Measurements from ENCODE around the gene S1PR1. TPM values are rescaled to one million over a fixed set of nuclear protein-coding genes. Genes with fewer than 3 reads are reported as not detected.
"Not testable (repeated sequence)": the region's sequence is repeated elsewhere in the genome, so short reads cannot be mapped to it uniquely, and the experiment has no call there.

The S1PR1 gene
- total RNA-seq, 1 donor from 2014 or later: 73.0 TPM

DNA sequence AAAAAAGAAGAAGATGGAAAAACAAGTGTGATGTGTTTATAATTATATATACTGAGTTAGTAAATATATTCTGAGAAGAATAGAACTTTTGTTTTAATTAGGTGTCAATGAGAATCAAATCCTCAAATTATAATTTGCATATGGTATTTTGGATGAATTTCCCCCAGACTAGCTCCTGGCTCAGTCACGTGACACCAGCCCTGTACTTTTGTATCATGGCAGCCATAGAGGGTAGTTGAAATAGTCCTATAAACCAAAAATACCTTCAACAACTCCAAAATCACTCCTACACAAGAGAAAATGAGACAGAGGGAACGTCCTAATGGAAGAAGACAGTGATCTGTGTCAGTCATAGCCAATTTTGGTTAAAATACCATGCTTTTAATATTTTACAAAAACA, 9.0 kb upstream of the S1PR1 start:
- no peaks in the 10 kb centered on the region for H3K27me3 Mint-ChIP-seq (ENCODE audit: low read depth)
- peaks cover 8% of the 10 kb centered on the region for H3K9me3 Mint-ChIP-seq
- DNase-seq (ENCODE audit: low spot score): no peak
- peaks cover 33% of the 10 kb centered on the region for H3K36me3 Mint-ChIP-seq (ENCODE audit: low read depth)
- H3K4me1 Mint-ChIP-seq (ENCODE audit: low read depth): peaks cover 21% of the 10 kb centered on the region
- intact Hi-C loops (cut with micrococcal nuclease): no loop called here
- no peak overlapping the region for H3K4me3 Mint-ChIP-seq (ENCODE audit: low read depth)
- H3K27ac Mint-ChIP-seq: no peak overlapping the region

- no peak for DNase-seq (ENCODE audit: low spot score)
- intact Hi-C loops (cut with micrococcal nuclease): no loop called here
- H3K27ac Mint-ChIP-seq: no peak overlapping the region
- H3K9me3 Mint-ChIP-seq: peaks cover 8% of the 10 kb centered on the region
- H3K4me1 Mint-ChIP-seq (ENCODE audit: low read depth): peaks cover 25% of the 10 kb centered on the region
- peaks cover 40% of the 10 kb centered on the region for H3K36me3 Mint-ChIP-seq (ENCODE audit: low read depth)
- H3K4me3 Mint-ChIP-seq (ENCODE audit: low read depth): no peak overlapping the region
- H3K27me3 Mint-ChIP-seq (ENCODE audit: low read depth): no peaks in the 10 kb centered on the region
These were observed 8.2 kb upstream of the S1PR1 start for GRCh38 chr1:101228424-101229134.

- Mint-ChIP-seq H3K36me3 (ENCODE audit: low read depth) (peaks cover 49% of the 10 kb centered on the region), H3K4me1 (ENCODE audit: low read depth) (peaks cover 40% of the 10 kb centered on the region)
- H3K27ac Mint-ChIP-seq; H3K4me3 Mint-ChIP-seq (ENCODE audit: low read depth); DNase-seq (ENCODE audit: low spot score); H3K27me3 Mint-ChIP-seq (ENCODE audit: low read depth); H3K9me3 Mint-ChIP-seq; intact Hi-C loops (cut with micrococcal nuclease): not testable (repeated sequence)
These were observed 4.6 kb upstream of the S1PR1 start for GRCh38 chr1:101232182-101232581.

GRCh38 chr1:101233495-101233894, 3.3 kb upstream of the S1PR1 start:
- H3K4me3 Mint-ChIP-seq (ENCODE audit: low read depth): no peak overlapping the region
- H3K36me3 Mint-ChIP-seq (ENCODE audit: low read depth): peaks cover 58% of the 10 kb centered on the region
- H3K27me3 Mint-ChIP-seq (ENCODE audit: low read depth): no peaks in the 10 kb centered on the region
- H3K9me3 Mint-ChIP-seq: peaks cover 8% of the 10 kb centered on the region
- no peak for DNase-seq (ENCODE audit: low spot score)
- peaks cover 38% of the 10 kb centered on the region for H3K4me1 Mint-ChIP-seq (ENCODE audit: low read depth)
- intact Hi-C loops (cut with micrococcal nuclease): no loop called here
- H3K27ac Mint-ChIP-seq: peak overlapping the region; percentile 48

- peaks cover 49% of the 10 kb centered on the region for H3K4me1 Mint-ChIP-seq (ENCODE audit: low read depth)
- H3K4me3 Mint-ChIP-seq (ENCODE audit: low read depth): peak overlapping the region; percentile 99
- peaks cover 66% of the 10 kb centered on the region for H3K36me3 Mint-ChIP-seq (ENCODE audit: low read depth)
- DNase-seq (ENCODE audit: low spot score): no peak
- H3K27ac Mint-ChIP-seq: peak overlapping the region; percentile 96
- H3K9me3 Mint-ChIP-seq: peaks cover 8% of the 10 kb centered on the region
- H3K27me3 Mint-ChIP-seq (ENCODE audit: low read depth): no peaks in the 10 kb centered on the region
- intact Hi-C loops (cut with micrococcal nuclease): loop anchor here (1.0 kb wide), 3 partner anchors 13 to 57 kb away; no protein-coding TSS in a partner anchor
These were observed 1.6 kb upstream of the S1PR1 start for GRCh38 chr1:101235216-101235695.

DNA sequence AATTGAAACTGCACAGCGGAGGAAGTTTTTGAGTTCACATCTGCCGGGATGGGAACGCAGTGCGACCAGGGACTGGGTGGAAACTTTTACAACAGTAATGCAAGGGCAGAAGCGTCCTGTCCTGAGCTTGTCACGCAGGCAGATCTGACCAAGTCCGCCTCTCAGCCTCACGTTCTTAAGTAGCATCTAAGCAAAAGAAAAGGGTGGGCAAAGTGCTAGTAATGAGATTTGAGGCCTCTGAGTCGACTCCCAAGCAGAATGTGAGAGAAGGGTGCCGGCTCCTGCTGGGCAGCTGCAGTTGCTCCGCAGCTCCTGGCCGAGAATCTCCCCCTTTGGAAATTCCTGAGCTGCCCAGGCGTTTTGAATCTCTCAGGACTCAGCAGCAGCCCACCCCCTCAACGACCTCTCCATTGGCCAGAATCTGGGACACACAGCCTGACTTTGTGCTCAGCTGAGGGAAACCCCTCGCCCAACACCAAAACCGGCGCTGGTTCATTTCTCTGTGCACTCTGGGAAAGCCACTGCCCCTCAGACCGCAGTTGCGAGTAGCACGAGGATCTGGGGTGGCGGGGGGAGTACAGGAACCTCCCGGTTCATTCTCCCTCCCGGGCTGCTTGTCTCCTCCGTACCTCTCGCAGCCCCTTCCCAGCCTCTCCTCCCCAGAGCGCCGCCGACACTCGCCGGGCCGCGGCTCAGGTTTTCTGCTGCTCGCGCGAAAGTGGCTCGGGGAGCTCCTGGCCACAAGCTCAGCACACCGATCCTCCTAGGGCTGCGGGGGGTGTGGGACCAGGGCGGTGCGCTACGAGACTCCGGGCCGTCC, 913 bp upstream of the S1PR1 start:
- Mint-ChIP-seq H3K27me3 (ENCODE audit: low read depth) (no peaks in the 10 kb centered on the region), H3K4me3 (ENCODE audit: low read depth) (peak overlapping the region; percentile 99), H3K9me3 (peaks cover 8% of the 10 kb centered on the region), H3K4me1 (ENCODE audit: low read depth) (peaks cover 52% of the 10 kb centered on the region), H3K27ac (peak overlapping the region; percentile 96), H3K36me3 (ENCODE audit: low read depth) (peaks cover 66% of the 10 kb centered on the region)
- DNase-seq (ENCODE audit: low spot score): peak; percentile 78
- intact Hi-C loops (cut with micrococcal nuclease): loop anchor here (1.0 kb wide), 3 partner anchors 14 to 58 kb away; no protein-coding TSS in a partner anchor

- Mint-ChIP-seq H3K4me1 (ENCODE audit: low read depth) (peaks cover 61% of the 10 kb centered on the region), H3K36me3 (ENCODE audit: low read depth) (peaks cover 64% of the 10 kb centered on the region), H3K27me3 (ENCODE audit: low read depth) (no peaks in the 10 kb centered on the region), H3K27ac (peak overlapping the region; percentile 96), H3K9me3 (no peaks in the 10 kb centered on the region), H3K4me3 (ENCODE audit: low read depth) (peak overlapping the region; percentile 99)
- DNase-seq (ENCODE audit: low spot score): no peak
- intact Hi-C loops (cut with micrococcal nuclease): no loop called here
These were observed 514 bp downstream of the S1PR1 start for GRCh38 chr1:101237229-101237837.

DNA sequence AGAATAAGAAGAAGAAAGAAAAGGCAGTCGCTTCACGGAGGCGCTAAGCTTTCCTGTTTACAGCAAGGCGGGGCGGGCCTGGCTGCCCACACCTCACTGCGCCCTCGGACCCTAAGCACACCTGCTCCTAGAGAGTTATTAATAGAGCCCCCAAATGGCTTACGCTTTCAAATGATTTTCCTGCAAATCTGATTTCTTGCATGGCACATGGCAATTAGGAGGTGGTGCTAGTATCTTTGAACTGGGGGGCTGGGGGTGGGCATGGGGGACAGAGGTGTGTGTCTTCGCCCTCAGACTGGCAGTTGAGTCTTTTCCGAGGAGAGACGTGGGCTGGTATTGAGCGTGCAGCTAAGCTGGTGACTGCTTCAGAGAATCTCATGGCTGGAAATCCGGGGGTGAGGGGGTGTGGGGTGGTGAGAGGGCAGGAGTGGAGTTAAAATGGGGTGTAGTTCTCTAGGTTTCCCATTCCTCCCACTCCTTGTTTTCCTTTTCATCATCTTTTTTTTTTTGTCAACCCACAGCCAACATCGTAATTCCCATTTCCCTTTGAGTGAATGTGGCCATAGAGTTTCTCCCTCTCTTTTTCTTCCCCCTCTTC, 1.3 kb downstream of the S1PR1 start:
- Mint-ChIP-seq H3K36me3 (ENCODE audit: low read depth) (peaks cover 64% of the 10 kb centered on the region), H3K9me3 (no peaks in the 10 kb centered on the region), H3K27ac (peak overlapping the region; percentile 96), H3K4me1 (ENCODE audit: low read depth) (peaks cover 61% of the 10 kb centered on the region), H3K4me3 (ENCODE audit: low read depth) (peak overlapping the region; percentile 99), H3K27me3 (ENCODE audit: low read depth) (no peaks in the 10 kb centered on the region)
- DNase-seq (ENCODE audit: low spot score): peak; percentile 34
- intact Hi-C loops (cut with micrococcal nuclease): loop anchor here (1.0 to 2.0 kb wide), 8 partner anchors 39 to 343 kb away; partner anchors contain the start of genes DPH5 and EXTL2

- intact Hi-C loops (cut with micrococcal nuclease): loop anchor here (1.0 to 2.0 kb wide), 11 partner anchors 16 to 344 kb away; partner anchors contain the start of genes DPH5 and EXTL2
- peak overlapping the region; percentile 99 for H3K4me3 Mint-ChIP-seq (ENCODE audit: low read depth)
- peak overlapping the region; percentile 96 for H3K27ac Mint-ChIP-seq
- no peaks in the 10 kb centered on the region for H3K27me3 Mint-ChIP-seq (ENCODE audit: low read depth)
- H3K4me1 Mint-ChIP-seq (ENCODE audit: low read depth): peaks cover 61% of the 10 kb centered on the region
- peaks cover 64% of the 10 kb centered on the region for H3K36me3 Mint-ChIP-seq (ENCODE audit: low read depth)
- DNase-seq (ENCODE audit: low spot score): peak; percentile 80
- no peaks in the 10 kb centered on the region for H3K9me3 Mint-ChIP-seq
These were observed 1.9 kb downstream of the S1PR1 start for GRCh38 chr1:101238681-101239094.

- H3K36me3 Mint-ChIP-seq (ENCODE audit: low read depth): peaks cover 69% of the 10 kb centered on the region
These were observed 2.5 kb downstream of the S1PR1 start for GRCh38 chr1:101239095-101240040.

DNA sequence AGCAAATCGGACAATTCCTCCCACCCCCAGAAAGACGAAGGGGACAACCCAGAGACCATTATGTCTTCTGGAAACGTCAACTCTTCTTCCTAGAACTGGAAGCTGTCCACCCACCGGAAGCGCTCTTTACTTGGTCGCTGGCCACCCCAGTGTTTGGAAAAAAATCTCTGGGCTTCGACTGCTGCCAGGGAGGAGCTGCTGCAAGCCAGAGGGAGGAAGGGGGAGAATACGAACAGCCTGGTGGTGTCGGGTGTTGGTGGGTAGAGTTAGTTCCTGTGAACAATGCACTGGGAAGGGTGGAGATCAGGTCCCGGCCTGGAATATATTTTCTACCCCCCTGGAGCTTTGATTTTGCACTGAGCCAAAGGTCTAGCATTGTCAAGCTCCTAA, 3.2 kb downstream of the S1PR1 start:
- Mint-ChIP-seq H3K4me1 (ENCODE audit: low read depth) (peaks cover 58% of the 10 kb centered on the region), H3K36me3 (ENCODE audit: low read depth) (peaks cover 72% of the 10 kb centered on the region)

More at GRCh38 chr1:101239095-101240040, 2.5 kb downstream of the S1PR1 start:
- no peaks in the 10 kb centered on the region for H3K27me3 Mint-ChIP-seq (ENCODE audit: low read depth)
- H3K27ac Mint-ChIP-seq: peak overlapping the region; percentile 96
- H3K4me3 Mint-ChIP-seq (ENCODE audit: low read depth): peak overlapping the region; percentile 99
- intact Hi-C loops (cut with micrococcal nuclease): loop anchor here (1.0 to 2.0 kb wide), 7 partner anchors 15 to 345 kb away; partner anchors contain the start of genes DPH5 and EXTL2
- peak; percentile 71 for DNase-seq (ENCODE audit: low spot score)
- peaks cover 61% of the 10 kb centered on the region for H3K4me1 Mint-ChIP-seq (ENCODE audit: low read depth)
- no peaks in the 10 kb centered on the region for H3K9me3 Mint-ChIP-seq

More for the DNA sequence above, 3.2 kb downstream of the S1PR1 start:
- H3K9me3 Mint-ChIP-seq: no peaks in the 10 kb centered on the region
- peak overlapping the region; percentile 99 for H3K4me3 Mint-ChIP-seq (ENCODE audit: low read depth)
- DNase-seq (ENCODE audit: low spot score): no peak
- H3K27me3 Mint-ChIP-seq (ENCODE audit: low read depth): no peaks in the 10 kb centered on the region
- peak overlapping the region; percentile 96 for H3K27ac Mint-ChIP-seq
- intact Hi-C loops (cut with micrococcal nuclease): no loop called here

Measured in activated T-helper 2 cell treated with anti-CD3 and anti-CD28 coated beads, Interferon-gamma antibody, Interleukin-2, Interleukin-4, amounts not matched to agents 10 μg/mL and 5 μg/mL and 100 μg/mL, durations not matched to agents 14 hours and 24 hours and 36 hours (primary cell).